ENCODE data around the gene NCOA1. TPM values are rescaled to one million over a fixed set of nuclear protein-coding genes. Genes with fewer than 3 reads are reported as not detected.

NCOA1 gene
- total and polyA plus RNA-seq, 4 donors: 6.5 to 26.6 (median 16.3) TPM

DNA sequence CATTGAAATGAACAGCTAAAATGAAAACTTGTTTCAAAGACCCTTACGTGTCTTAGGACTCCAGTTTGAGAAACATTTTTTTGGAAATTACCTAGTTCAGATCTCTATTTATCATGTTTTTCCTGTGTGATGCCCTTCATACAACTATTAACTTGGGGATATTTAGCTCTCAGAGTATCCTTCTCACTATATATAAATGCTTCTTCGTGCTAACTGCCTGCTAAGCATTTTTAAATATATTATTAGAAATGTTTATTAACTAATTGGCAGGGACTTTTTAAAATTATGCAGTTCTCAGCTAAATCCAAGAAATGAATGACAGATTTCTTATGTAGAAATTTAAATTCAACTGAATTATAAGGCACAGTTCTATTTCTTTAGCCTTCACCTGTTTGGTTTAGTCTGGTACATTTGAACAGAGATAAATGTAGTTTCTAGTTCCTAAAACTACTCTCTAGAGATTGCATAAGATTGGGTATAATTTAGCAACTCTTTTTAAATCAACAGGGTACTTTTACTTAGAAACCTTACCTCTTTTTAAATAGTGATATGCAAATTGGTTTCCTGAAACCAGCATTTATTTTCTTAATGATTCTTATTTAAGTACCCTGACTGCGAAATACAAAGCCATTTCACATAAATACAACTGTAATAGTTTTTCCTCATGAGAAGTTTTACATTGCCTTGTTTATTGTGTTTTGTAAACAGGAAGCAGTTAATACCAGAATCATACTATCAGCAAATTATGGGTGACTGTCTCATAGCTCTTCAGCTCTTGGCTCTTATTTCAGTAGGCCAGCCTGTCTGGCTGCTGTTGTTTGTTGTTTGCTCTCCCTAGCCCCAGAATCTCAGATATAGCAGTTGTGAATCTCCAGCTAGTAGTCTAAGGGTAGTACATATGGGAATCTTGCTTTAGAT, 161.5 kb downstream of the NCOA1 start:
- H3K27me3 ChIP-seq (ENCODE audit: control insufficient read depth in 4 of 4, insufficient read depth in 4 of 4, low read length in 3 of 4): no peaks in the 10 kb centered on the region
- WGBS: 87% methylated on average over 3 of the region's 3 CpGs
- no peak for DNase-seq (ENCODE audit: low spot score)
- H3K36me3 ChIP-seq (ENCODE audit: control insufficient read depth in 4 of 4, insufficient read depth in 3 of 4, low read depth in 1 of 4, low read length in 3 of 4): no peaks in the 10 kb centered on the region
- TF ChIP-seq ATF3 (IDR thresholded peaks at IDR 0.05): no peak
- TF ChIP-seq, protein P1, sequence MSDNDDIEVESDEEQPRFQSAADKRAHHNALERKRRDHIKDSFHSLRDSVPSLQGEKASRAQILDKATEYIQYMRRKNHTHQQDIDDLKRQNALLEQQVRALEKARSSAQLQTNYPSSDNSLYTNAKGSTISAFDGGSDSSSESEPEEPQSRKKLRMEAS (IDR thresholded peaks at IDR 0.05): no peak
- TF ChIP-seq GABPA (IDR thresholded peaks at IDR 0.05 in 1 of 2, conservative IDR thresholded peaks at IDR 0.05 in 1 of 2): no peak
- no peak for TF ChIP-seq RAD21 (IDR thresholded peaks at IDR 0.05)
- TF ChIP-seq EGR1 (IDR thresholded peaks at IDR 0.05; ENCODE audit: low read depth in 2 of 2): no peak
- no peak for TF ChIP-seq RXRA (IDR thresholded peaks at IDR 0.05)
- TF ChIP-seq JUND (IDR thresholded peaks at IDR 0.05): no peak
- no peak for TF ChIP-seq HNF4G (IDR thresholded peaks at IDR 0.05)
- no peak for TF ChIP-seq TAF1 (conservative IDR thresholded peaks at IDR 0.05)
- no peak for TF ChIP-seq FOXA2 (IDR thresholded peaks at IDR 0.05)
- TF ChIP-seq SP1 (IDR thresholded peaks at IDR 0.05): no peak
- no peak for TF ChIP-seq YY1 (IDR thresholded peaks at IDR 0.05)
- TF ChIP-seq, protein P2, sequence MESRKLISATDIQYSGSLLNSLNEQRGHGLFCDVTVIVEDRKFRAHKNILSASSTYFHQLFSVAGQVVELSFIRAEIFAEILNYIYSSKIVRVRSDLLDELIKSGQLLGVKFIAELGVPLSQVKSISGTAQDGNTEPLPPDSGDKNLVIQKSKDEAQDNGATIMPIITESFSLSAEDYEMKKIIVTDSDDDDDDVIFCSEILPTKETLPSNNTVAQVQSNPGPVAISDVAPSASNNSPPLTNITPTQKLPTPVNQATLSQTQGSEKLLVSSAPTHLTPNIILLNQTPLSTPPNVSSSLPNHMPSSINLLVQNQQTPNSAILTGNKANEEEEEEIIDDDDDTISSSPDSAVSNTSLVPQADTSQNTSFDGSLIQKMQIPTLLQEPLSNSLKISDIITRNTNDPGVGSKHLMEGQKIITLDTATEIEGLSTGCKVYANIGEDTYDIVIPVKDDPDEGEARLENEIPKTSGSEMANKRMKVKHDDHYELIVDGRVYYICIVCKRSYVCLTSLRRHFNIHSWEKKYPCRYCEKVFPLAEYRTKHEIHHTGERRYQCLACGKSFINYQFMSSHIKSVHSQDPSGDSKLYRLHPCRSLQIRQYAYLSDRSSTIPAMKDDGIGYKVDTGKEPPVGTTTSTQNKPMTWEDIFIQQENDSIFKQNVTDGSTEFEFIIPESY (IDR thresholded peaks at IDR 0.05): no peak
- TF ChIP-seq HNF4A (conservative IDR thresholded peaks at IDR 0.05): no peak
- no peak for TF ChIP-seq FOXA1 (IDR thresholded peaks at IDR 0.05)
- no peak for TF ChIP-seq NR2F2 (IDR thresholded peaks at IDR 0.05)
- TF ChIP-seq REST (IDR thresholded peaks at IDR 0.05): no peak
- no peaks in the 10 kb centered on the region for H3K9me3 ChIP-seq (ENCODE audit: control insufficient read depth in 4 of 4, low read length in 3 of 4)
- H3K4me1 ChIP-seq (ENCODE audit: control insufficient read depth in 4 of 4, insufficient read depth in 4 of 4, low read length in 3 of 4): peaks cover 0 to 9% (median 2%) of the 10 kb centered on the region in 4 donors
- H3K9ac ChIP-seq (ENCODE audit: low read depth in 1 of 2, low read length in 2 of 2): no peak overlapping the region
- H3K4me3 ChIP-seq (ENCODE audit: low read depth in 1 of 3, low read length in 3 of 3): no peak overlapping the region
- no peak overlapping the region for H3K27ac ChIP-seq (ENCODE audit: low read depth in 1 of 2, low read length in 2 of 2)

GRCh38 chr2:24657818-24658217, 166.8 kb downstream of the NCOA1 start:
- Histone ChIP-seq H3K9me3 (ENCODE audit: control insufficient read depth in 4 of 4, low read length in 3 of 4) (no peaks in the 10 kb centered on the region), H3K9ac (ENCODE audit: low read depth in 1 of 2, low read length in 2 of 2) (no peak overlapping the region), H3K27me3 (ENCODE audit: control insufficient read depth in 4 of 4, insufficient read depth in 4 of 4, low read length in 3 of 4) (no peaks in the 10 kb centered on the region), H3K36me3 (ENCODE audit: control insufficient read depth in 4 of 4, insufficient read depth in 3 of 4, low read depth in 1 of 4, low read length in 3 of 4) (peaks cover 0 to 3% (median 3%) of the 10 kb centered on the region in 4 donors), H3K4me1 (ENCODE audit: control insufficient read depth in 4 of 4, insufficient read depth in 4 of 4, low read length in 3 of 4) (peaks cover 0 to 5% (median 1%) of the 10 kb centered on the region in 4 donors), H3K27ac (ENCODE audit: low read depth in 1 of 2, low read length in 2 of 2) (no peak overlapping the region), H3K4me3 (ENCODE audit: low read depth in 1 of 3, low read length in 3 of 3) (no peak overlapping the region)
- 98% methylated on average over 2 of the region's 2 CpGs for WGBS
- DNase-seq (ENCODE audit: low spot score): no peak
- TF ChIP-seq RXRA (IDR thresholded peaks at IDR 0.05) (no peak), JUND (IDR thresholded peaks at IDR 0.05) (no peak), ATF3 (IDR thresholded peaks at IDR 0.05) (no peak), EGR1 (IDR thresholded peaks at IDR 0.05; ENCODE audit: low read depth in 2 of 2) (no peak), SP1 (IDR thresholded peaks at IDR 0.05) (no peak), FOXA2 (IDR thresholded peaks at IDR 0.05) (no peak), HNF4A (conservative IDR thresholded peaks at IDR 0.05) (no peak), GABPA (IDR thresholded peaks at IDR 0.05 in 1 of 2, conservative IDR thresholded peaks at IDR 0.05 in 1 of 2) (no peak), REST (IDR thresholded peaks at IDR 0.05) (no peak), RAD21 (IDR thresholded peaks at IDR 0.05) (no peak), TAF1 (conservative IDR thresholded peaks at IDR 0.05) (no peak), NR2F2 (IDR thresholded peaks at IDR 0.05) (no peak)
- TF ChIP-seq, protein P1 (IDR thresholded peaks at IDR 0.05): no peak
- TF ChIP-seq, protein P2 (IDR thresholded peaks at IDR 0.05): no peak

Measured in liver (tissue), 9 donors.